ENCODE data around the gene CUL4A.

DNA sequence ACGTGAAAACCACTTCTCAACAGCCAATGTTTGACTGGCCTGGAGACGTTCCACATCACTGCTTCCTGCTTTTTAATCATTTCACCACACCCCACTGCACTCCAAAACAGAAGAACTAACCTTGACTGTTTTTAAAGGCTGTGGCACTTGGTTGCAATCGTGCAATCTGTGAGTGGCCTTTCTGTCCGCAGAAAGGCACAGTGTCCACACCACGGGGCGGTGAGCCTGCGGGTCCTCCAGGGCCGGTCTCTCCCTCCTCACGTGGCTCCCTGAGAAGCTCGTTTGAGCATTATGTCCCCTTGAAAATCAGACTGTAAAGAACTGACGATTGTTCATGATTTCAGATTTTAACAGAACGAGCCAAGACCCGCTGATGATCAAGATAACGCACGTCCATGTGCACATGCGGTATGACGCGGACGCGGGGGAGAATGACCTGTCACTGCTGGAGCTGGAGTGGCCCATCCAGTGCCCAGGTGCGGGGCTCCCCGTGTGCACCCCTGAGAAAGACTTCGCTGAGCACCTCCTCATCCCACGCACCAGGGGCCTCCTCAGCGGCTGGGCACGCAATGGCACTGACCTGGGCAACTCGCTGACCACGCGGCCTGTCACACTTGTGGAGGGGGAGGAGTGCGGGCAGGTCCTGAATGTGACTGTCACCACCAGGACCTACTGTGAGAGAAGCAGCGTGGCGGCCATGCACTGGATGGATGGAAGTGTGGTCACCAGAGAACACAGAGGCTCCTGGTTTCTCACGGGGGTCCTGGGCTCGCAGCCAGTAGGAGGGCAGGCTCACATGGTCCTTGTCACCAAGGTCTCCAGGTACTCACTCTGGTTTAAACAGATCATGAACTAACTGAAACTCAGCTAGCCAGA lies 37.9 kb upstream of the CUL4A start:
- TF ChIP-seq CTCF (conservative IDR thresholded peaks at IDR 0.05) (no peak), EZH2 (IDR thresholded peaks at IDR 0.05; ENCODE audit: low read depth) (no peak)
